Measurements from ENCODE around the gene SNX2. TPM values are rescaled to one million over a fixed set of nuclear protein-coding genes. Genes with fewer than 3 reads are reported as not detected.

The SNX2 gene
- total RNA-seq, 1 donor from 2014 or later, result 36.9 TPM

Other genes with a start within 250 kb of the SNX2 start
- 1.9 and 2.0 TPM in 2 replicates for gene SNX24, start 70.5 kb downstream of the SNX2 start, total RNA-seq